ENCODE results near the gene MACO1. TPM values are rescaled to one million over a fixed set of nuclear protein-coding genes. Genes with fewer than 3 reads are reported as not detected.
A peak's percentile ranks its signal among the peaks of the same experiment; 100 is the strongest.

The MACO1 gene
- total and polyA plus RNA-seq, 9 of the 15 experiments (the other 6 are each of a cell fraction or from before 2014, with no cell fraction given): 4.6 to 28.4 (median 21.7) TPM

GRCh38 chr1:25430073-25430966 is at the start of gene MACO1 (continued):
- TF ChIP-seq HOMEZ (CRISPR knock-in tag; IDR thresholded peaks at IDR 0.05): peak; percentile 65; the same call in 1 of the 2 replicates
- TF ChIP-seq ZNF561 (CRISPR knock-in tag; conservative IDR thresholded peaks at IDR 0.05): no peak
- peak; percentile 82 for TF ChIP-seq MAFG (tag; conservative IDR thresholded peaks at IDR 0.05)
- no peak for TF ChIP-seq BRCA1 (IDR thresholded peaks at IDR 0.05)
- TF ChIP-seq BRCA1 (CRISPR knock-in tag; IDR thresholded peaks at IDR 0.05): peak; percentile 81; the same call in 1 of the 2 replicates
- TF ChIP-seq USF1 (CRISPR knock-in tag; IDR thresholded peaks at IDR 0.05): no peak
- TF ChIP-seq ARID1B (IDR thresholded peaks at IDR 0.05): peak; percentile 51
- no peak for TF ChIP-seq BRF2 (IDR thresholded peaks at IDR 0.05; ENCODE audit: borderline replicate concordance, insufficient read depth, insufficient read length)
- no peak for TF ChIP-seq BDP1 (IDR thresholded peaks at IDR 0.05; ENCODE audit: insufficient read depth, insufficient read length)
- no peak for TF ChIP-seq ARID3B (CRISPR knock-in tag; IDR thresholded peaks at IDR 0.05; ENCODE audit: borderline replicate concordance)
- TF ChIP-seq PATZ1 (CRISPR knock-in tag; IDR thresholded peaks at IDR 0.05; ENCODE audit: borderline replicate concordance): no peak
- TF ChIP-seq ZNF780A (CRISPR knock-in tag; IDR thresholded peaks at IDR 0.05): no peak
- TF ChIP-seq PURB (CRISPR knock-in tag; IDR thresholded peaks at IDR 0.05; ENCODE audit: low read depth): no peak
- no peak for TF ChIP-seq ZBTB9 (CRISPR knock-in tag; IDR thresholded peaks at IDR 0.05)
- peak; percentile 11; the same call in 1 of the 2 replicates for TF ChIP-seq ELF1 (tag; IDR thresholded peaks at IDR 0.05)
- TF ChIP-seq SRF (CRISPR knock-in tag; IDR thresholded peaks at IDR 0.05): peak in 1 of 2 experiments; percentile 33; a peak in 1 of 4 replicates
- TF ChIP-seq POLR3A (IDR thresholded peaks at IDR 0.05; ENCODE audit: borderline replicate concordance, extremely low read depth, insufficient read depth, insufficient read length): no peak

Data from K562 (cell line).